ENCODE results near the gene GNB1. TPM values are rescaled to one million over a fixed set of nuclear protein-coding genes. Genes with fewer than 3 reads are reported as not detected.

Gene GNB1
- 170 TPM for total RNA-seq

- H3K27me3 ChIP-seq: no peaks in the 10 kb centered on the region
- intact Hi-C loops (cut with DNase I): loop anchor here (1.0 to 2.0 kb wide), 4 partner anchors 19 to 112 kb away; partner anchors contain the start of gene NADK
- no peak for TF ChIP-seq CTCF (IDR thresholded peaks at IDR 0.05)
- H3K4me3 ChIP-seq: peak within 1 kb of the TSS; percentile 83 to 95
- no peaks in the 10 kb centered on the region for H3K9me3 ChIP-seq
- H3K4me1 ChIP-seq: peaks cover 0 to 48% of the 10 kb centered on the region in 2 donors
- H3K27ac ChIP-seq: peak within 1 kb of the TSS; percentile 93 to 94
- H3K36me3 ChIP-seq: no peaks in the 10 kb centered on the region
- DNase-seq (ENCODE audit: low spot score in 2 of 2): peak; percentile 54 to 92
These were observed at the start of gene GNB1 for GRCh38 chr1:1890506-1891348. GNB1 (minus strand) TSS chr1:1891087; CDS start chr1:1825453, 65,634 bp downstream.

DNA sequence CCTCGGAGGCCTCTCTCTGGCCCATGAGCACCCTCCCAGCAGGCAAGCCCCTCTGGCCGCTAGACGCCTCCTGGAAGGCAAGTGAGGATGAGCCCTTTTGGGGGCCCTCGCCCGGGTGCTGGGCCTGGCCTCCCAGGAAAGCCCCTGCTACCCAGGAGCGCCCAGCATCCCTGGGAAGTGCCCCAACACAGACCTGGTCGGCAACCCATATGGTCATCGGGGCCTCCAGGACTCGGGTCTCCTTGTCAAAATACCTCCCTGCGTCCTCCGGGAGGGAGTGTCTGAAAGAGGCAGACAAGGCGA lies 49.2 kb upstream of the GNB1 start:
- intact Hi-C loops (cut with DNase I): loop anchor here (10.0 kb wide), 1 partner anchor 105 kb away; no protein-coding TSS in a partner anchor
- no peaks in the 10 kb centered on the region for H3K4me1 ChIP-seq
- no peaks in the 10 kb centered on the region for H3K9me3 ChIP-seq
- TF ChIP-seq CTCF (IDR thresholded peaks at IDR 0.05): no peak
- H3K4me3 ChIP-seq: no peak overlapping the region
- H3K27me3 ChIP-seq: no peaks in the 10 kb centered on the region
- DNase-seq (ENCODE audit: low spot score in 2 of 2): no peak
- H3K36me3 ChIP-seq: no peaks in the 10 kb centered on the region
- no peak overlapping the region for H3K27ac ChIP-seq

DNA sequence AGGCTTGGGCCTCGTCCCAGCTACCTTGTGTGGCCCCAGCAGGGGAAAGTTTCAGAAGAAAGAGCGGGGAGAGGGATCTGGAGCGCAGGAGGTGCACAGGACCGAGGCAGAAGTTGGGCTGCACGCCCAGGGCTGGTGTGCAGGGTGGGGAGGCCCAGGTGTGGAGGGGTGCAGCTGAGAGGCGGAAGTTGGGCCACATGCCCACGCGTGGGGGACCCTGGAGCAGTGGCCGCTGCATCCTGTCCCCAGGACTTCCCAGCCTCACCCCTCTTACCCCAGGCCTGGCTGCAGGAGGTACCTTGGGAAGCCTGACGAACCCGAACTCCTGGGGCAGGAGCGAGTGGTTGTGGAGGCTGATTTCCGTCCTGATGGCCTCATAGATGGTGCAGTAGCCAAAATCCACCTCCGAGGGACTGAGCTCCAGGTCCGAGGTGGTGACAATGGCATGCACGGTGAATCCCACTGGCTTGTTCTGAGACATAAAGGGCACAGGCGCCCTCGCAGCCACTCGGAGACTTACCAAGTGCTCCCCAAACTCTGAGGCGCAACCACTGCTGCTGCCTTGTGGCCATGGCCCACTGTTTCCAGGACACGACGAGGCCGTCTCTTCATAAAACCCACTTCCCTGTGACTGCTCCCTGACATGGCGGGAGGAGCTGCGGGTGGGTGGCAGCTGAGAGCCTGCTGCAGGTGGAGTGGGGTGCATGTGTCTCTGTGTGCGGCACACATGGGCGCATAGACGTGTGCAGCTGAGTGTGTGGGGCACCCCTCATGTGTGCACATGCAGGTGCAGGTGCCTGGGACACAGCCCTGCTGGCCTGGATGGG lies 48.6 kb upstream of the GNB1 start:
- H3K4me1 ChIP-seq: no peaks in the 10 kb centered on the region
- H3K27me3 ChIP-seq: no peaks in the 10 kb centered on the region
- no peak for TF ChIP-seq CTCF (IDR thresholded peaks at IDR 0.05)
- no peak overlapping the region for H3K27ac ChIP-seq
- no peak overlapping the region for H3K4me3 ChIP-seq
- intact Hi-C loops (cut with DNase I): loop anchor here (10.0 kb wide), 1 partner anchor 105 kb away; no protein-coding TSS in a partner anchor
- H3K9me3 ChIP-seq: no peaks in the 10 kb centered on the region
- no peak for DNase-seq (ENCODE audit: low spot score in 2 of 2)
- no peaks in the 10 kb centered on the region for H3K36me3 ChIP-seq

DNA sequence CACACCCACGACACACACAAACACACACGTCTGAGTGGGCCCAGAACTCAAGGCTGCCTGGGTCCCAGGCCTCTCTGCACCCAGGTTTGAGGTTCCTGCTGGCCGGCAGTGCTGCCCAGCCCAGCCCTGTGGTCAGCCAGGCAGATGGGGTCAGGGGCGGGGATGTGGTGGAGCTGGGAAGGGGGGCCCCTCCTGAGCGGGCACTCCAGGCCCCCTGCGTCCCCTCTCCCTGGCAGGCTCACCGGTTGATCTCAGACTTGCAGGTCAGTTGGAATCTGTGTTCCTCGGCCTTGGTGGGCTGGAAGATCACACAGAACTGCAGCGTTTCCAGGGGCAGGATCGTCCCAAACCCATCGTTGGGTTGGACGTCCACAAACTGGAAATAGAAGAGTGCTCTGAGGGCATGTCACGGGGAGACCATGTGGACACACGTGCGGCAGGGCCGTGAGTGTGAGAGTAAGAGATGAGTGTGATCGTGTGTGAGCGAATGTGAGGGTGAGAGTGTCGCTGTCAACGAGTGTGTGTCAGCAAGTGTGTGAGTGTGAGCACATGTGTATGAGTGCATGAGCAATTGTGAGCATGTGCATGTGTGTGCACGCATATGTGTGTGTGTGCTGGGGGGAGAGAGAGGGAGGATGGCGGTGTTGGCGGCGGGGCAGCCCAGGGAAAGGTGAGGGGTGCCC lies 47.9 kb upstream of the GNB1 start:
- Histone ChIP-seq H3K9me3 (no peaks in the 10 kb centered on the region), H3K27me3 (no peaks in the 10 kb centered on the region), H3K36me3 (no peaks in the 10 kb centered on the region), H3K4me3 (no peak overlapping the region), H3K4me1 (no peaks in the 10 kb centered on the region), H3K27ac (no peak overlapping the region)
- no peak for DNase-seq (ENCODE audit: low spot score in 2 of 2)
- intact Hi-C loops (cut with DNase I): no loop called here
- TF ChIP-seq CTCF (IDR thresholded peaks at IDR 0.05): no peak

DNA sequence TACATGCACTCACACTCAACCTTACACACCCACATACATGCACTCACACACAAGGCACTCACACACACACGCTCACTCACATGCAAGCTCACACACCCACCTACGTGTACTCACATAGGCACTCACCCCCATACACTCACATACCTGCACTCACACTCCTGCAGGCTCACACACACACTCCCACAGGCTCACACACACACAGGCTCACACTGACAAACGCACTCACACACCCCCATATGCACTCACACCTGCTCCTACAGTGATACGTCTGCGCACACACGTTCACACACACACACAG lies 47.3 kb upstream of the GNB1 start:
- DNase-seq (ENCODE audit: low spot score in 2 of 2): no peak
- H3K27me3 ChIP-seq: no peaks in the 10 kb centered on the region

More for the DNA sequence above, 47.3 kb upstream of the GNB1 start:
- Histone ChIP-seq H3K4me3 (no peak overlapping the region), H3K27ac (no peak overlapping the region), H3K36me3 (no peaks in the 10 kb centered on the region), H3K4me1 (no peaks in the 10 kb centered on the region), H3K9me3 (no peaks in the 10 kb centered on the region)
- intact Hi-C loops (cut with DNase I): no loop called here
- TF ChIP-seq CTCF (IDR thresholded peaks at IDR 0.05): no peak

Measured in ascending aorta (tissue), 2 donors.